RWPE1 (cell line): ENCODE measurements around the gene ABCF2.

Experiments used
- CTCF ChIA-PET: fragments of 350-600 bp; sonication (Branson Sonifier 250); formaldehyde crosslinking; extraction: SDS; loops from one replicate; lab custom pipeline; 2021; lab: Yijun Ruan, JAX
- POLR2A ChIA-PET: fragments of 400-600 bp; formaldehyde crosslinking; extraction: SDS; loops from one replicate; lab custom pipeline; 2020; ENCODE audit warnings: antibody characterized with exemption; ENCODE audit not compliant: low non-redundant PET; lab: Yijun Ruan, JAX
- DNase-seq: peaks from one replicate; pipeline ENCODE4 v3.0.0; 2012; ENCODE audit warnings: low spot score
- H3K27ac ChIP-seq: fragments of 450-650 bp; 2 replicates; pipeline ENCODE4 v1.5.1; 2017
- TF ChIP-seq, protein P1 (sequence below): fragments of 450-650 bp; conservative IDR thresholded peaks from 2 replicates; pipeline ENCODE4 v1.5.1; 2017; ENCODE audit warnings: low read depth, mild to moderate bottlenecking

ABCF2 gene

DNA sequence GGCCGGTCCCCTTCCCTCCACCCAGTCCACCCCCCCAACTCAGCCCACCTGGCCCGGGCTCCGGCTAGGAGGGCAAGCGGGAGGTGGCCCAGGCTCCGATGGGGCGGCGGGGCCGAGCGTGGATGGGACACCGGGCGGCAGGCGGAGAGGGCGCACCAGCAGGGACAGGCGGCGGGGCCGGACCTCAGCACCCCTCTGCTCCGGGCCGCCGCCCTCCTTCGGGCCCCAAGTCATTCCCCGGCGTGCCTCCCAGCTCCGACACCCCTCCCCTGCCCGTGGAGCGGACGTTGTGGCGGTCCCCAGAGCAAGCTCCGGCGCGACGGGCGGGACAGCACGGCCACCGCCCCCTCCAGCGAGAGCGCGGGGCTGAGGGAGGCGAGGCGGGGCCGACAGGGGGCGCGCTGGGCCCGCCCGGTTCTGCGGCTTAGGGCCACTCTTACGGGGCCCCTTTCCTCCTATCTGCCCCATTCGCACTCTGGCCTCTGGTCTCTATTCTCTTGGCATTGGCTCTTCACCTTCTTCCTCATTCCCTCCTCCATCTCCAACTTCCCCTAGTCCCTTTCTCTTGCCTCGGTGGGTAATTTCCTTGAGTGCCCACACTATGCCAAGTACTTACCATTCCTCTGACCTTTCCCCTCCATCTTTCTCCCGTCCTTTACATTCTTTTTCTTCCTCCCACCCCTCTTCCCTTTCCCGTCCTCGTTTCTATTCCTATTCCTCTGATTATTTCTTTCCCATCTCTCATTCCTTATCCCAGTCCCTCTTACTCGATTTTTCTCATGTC is 58.8 kb downstream of the ABCF2 start:
- ChIA-PET POLR2A (no interaction called here), CTCF (interaction anchor here (0.5 to 0.7 kb wide), 2 partner anchors 145 to 288 kb away, joined by 3 to 4 read pairs; no protein-coding TSS in a partner anchor)
- DNase-seq: no peak
- TF ChIP-seq, protein P1, sequence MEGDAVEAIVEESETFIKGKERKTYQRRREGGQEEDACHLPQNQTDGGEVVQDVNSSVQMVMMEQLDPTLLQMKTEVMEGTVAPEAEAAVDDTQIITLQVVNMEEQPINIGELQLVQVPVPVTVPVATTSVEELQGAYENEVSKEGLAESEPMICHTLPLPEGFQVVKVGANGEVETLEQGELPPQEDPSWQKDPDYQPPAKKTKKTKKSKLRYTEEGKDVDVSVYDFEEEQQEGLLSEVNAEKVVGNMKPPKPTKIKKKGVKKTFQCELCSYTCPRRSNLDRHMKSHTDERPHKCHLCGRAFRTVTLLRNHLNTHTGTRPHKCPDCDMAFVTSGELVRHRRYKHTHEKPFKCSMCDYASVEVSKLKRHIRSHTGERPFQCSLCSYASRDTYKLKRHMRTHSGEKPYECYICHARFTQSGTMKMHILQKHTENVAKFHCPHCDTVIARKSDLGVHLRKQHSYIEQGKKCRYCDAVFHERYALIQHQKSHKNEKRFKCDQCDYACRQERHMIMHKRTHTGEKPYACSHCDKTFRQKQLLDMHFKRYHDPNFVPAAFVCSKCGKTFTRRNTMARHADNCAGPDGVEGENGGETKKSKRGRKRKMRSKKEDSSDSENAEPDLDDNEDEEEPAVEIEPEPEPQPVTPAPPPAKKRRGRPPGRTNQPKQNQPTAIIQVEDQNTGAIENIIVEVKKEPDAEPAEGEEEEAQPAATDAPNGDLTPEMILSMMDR: peak; percentile 75
- no peak overlapping the region for H3K27ac ChIP-seq

DNA sequence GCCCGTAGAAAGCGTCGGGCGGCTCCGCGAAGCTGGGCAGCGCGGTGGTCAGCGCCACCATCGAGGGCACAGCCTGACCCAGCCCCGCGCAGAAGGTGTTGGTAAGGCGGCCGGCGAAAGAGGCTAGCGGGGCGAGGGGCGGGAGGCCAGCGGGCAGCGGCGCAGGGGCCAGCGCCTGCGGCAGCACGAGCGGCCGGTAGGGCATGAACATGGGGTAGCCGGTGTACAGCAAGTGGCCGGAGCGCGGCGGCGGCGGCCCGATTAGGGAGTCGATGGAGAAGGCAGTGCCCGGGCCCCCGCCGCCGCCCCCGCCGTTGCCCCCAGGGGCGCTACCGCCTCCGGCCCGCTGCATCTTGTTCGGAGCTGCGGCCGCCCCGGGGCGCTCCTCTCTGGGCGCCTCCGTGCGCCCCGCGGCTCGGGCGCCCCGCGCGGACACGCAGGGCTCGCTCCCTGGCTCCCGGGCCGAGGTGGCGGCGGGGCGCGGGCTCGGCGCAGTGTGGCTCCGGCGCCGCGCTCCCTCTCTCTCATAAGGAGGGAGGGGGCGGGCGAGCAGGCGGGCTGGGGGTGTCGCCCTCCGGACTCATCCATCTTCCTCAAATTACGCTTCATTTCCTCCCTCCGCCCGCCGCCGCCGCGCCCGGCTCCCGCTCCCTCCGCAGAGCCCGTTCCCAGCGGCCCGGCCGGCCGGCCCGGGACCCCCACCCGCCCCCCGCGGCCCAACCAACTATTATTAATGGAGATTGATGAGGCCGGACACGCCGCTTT is 59.6 kb downstream of the ABCF2 start, which contains the start of gene GBX1:
TSS of gene GBX1 (minus strand) at position 498 of the 765 bp plus-strand sequence. CDS start at position 352, 146 bp downstream.
- TF ChIP-seq, protein P1: peak; percentile 21; the same call in 1 of the 2 replicates
- ChIA-PET POLR2A (no interaction called here), CTCF (interaction anchor here (0.5 to 0.7 kb wide), 2 partner anchors 144 to 287 kb away, joined by 3 to 4 read pairs; no protein-coding TSS in a partner anchor)
- H3K27ac ChIP-seq: no peak within 1 kb of the TSS
- no peak for DNase-seq

DNA sequence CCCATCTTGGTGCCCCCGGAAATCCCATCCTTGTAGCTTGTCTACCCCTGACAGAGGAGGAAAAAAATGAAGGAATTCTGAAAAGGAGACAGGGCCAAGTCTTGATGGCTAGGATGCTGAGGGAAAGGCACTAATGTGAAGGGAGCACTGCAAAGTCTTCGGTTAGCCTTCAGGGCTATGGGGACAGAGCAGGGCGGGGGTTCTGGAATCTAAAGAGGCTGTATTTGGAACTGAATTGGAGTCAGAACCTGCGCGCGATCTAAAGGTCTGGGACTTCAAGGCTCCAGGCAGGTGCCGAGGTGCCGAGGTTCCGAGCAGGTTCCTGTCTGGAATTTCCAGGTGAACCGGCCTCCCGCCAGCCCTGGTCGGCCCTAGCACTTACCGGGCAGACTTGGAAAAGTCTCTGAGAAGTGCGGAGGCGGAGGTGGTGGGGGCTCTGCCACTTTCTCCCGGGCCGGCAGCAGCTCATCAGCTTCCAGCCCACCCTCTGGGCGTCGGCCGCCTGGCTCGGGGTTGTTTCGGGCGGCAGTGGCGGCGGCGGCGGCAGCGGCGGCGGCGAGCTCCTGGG is 60.3 kb downstream of the ABCF2 start:
- CTCF ChIA-PET: interaction anchor here (0.9 kb wide), 1 partner anchor 42 kb away, joined by 3 read pairs; no protein-coding TSS in a partner anchor
- H3K27ac ChIP-seq: no peak overlapping the region
- DNase-seq: no peak
- POLR2A ChIA-PET: no interaction called here
- TF ChIP-seq, protein P1: no peak
